Nephron progenitor cell (in vitro differentiated cells): ENCODE data around the gene NPPB.

Experiments used
- DNase-seq: peaks from one replicate; pipeline ENCODE4 v3.0.0; 2021
- H3K27ac Mint-ChIP-seq: 2 replicates; pipeline ENCODE4 v1.8.0; 2021; ENCODE audit warnings: mild to moderate bottlenecking, moderate library complexity, mixed read lengths
- H3K27me3 Mint-ChIP-seq: 2 replicates; pipeline ENCODE4 v1.8.0; 2021; ENCODE audit warnings: mild to moderate bottlenecking, low read depth, mixed read lengths; ENCODE audit not compliant: poor library complexity
- H3K36me3 Mint-ChIP-seq: 2 replicates; pipeline ENCODE4 v1.8.0; 2021; ENCODE audit warnings: low read depth, mixed read lengths
- H3K4me1 Mint-ChIP-seq: 2 replicates; pipeline ENCODE4 v1.8.0; 2021; ENCODE audit warnings: mixed read lengths
- H3K4me3 Mint-ChIP-seq: 2 replicates; pipeline ENCODE4 v1.8.0; 2021; ENCODE audit warnings: mild to moderate bottlenecking, moderate library complexity, mixed read lengths
- H3K9me3 Mint-ChIP-seq: 2 replicates; pipeline ENCODE4 v1.8.0; 2021; ENCODE audit warnings: mild to moderate bottlenecking, moderate library complexity, mixed read lengths
- CTCF ChIP-seq: fragments of 200-600 bp; sonication (generic); IDR thresholded peaks from 2 replicates; pipeline ENCODE4 v1.5.0; 2021; ENCODE audit warnings: antibody characterized with exemption

Gene NPPB

GRCh38 chr1:11850156-11850555, 8.6 kb downstream of the NPPB start:
- H3K9me3 Mint-ChIP-seq: no peaks in the 10 kb centered on the region
- no peak for DNase-seq

GRCh38 chr1:11848373-11848700, 10.4 kb downstream of the NPPB start:
- no peak for DNase-seq
- Mint-ChIP-seq H3K9me3 (no peaks in the 10 kb centered on the region), H3K27ac (no peak overlapping the region), H3K36me3 (peaks cover 35% of the 10 kb centered on the region), H3K27me3 (peaks cover 18% of the 10 kb centered on the region), H3K4me1 (peaks cover 19% of the 10 kb centered on the region), H3K4me3 (no peak overlapping the region)
- no peak for TF ChIP-seq CTCF

More at GRCh38 chr1:11850156-11850555, 8.6 kb downstream of the NPPB start:
- H3K4me3 Mint-ChIP-seq: no peak overlapping the region
- H3K36me3 Mint-ChIP-seq: peaks cover 19% of the 10 kb centered on the region
- peak overlapping the region; percentile 41 for H3K27ac Mint-ChIP-seq
- peaks cover 19% of the 10 kb centered on the region for H3K4me1 Mint-ChIP-seq
- peaks cover 32% of the 10 kb centered on the region for H3K27me3 Mint-ChIP-seq
- TF ChIP-seq CTCF: no peak

GRCh38 chr1:11847667-11848372, 10.9 kb downstream of the NPPB start, which contains the start of gene NPPA:
Gene NPPA, minus strand, starts transcription at chr1:11847783. Its CDS starts 99 bp downstream, at chr1:11847684.
- TF ChIP-seq CTCF: no peak
- H3K27me3 Mint-ChIP-seq: peaks cover 15% of the 10 kb centered on the region
- peaks cover 40% of the 10 kb centered on the region for H3K36me3 Mint-ChIP-seq
- peaks cover 19% of the 10 kb centered on the region for H3K4me1 Mint-ChIP-seq
- H3K27ac Mint-ChIP-seq: peak within 1 kb of the TSS; percentile 83
- H3K9me3 Mint-ChIP-seq: no peaks in the 10 kb centered on the region
- H3K4me3 Mint-ChIP-seq: no peak within 1 kb of the TSS
- no peak for DNase-seq

GRCh38 chr1:11845641-11846335, 13.0 kb downstream of the NPPB start:
- Mint-ChIP-seq H3K27ac (no peak overlapping the region), H3K27me3 (peaks cover 4% of the 10 kb centered on the region), H3K4me1 (peaks cover 19% of the 10 kb centered on the region), H3K9me3 (no peaks in the 10 kb centered on the region), H3K4me3 (no peak overlapping the region), H3K36me3 (peaks cover 58% of the 10 kb centered on the region)
- DNase-seq: peak; percentile 30
- TF ChIP-seq CTCF: no peak

GRCh38 chr1:11842154-11843041, 16.3 kb downstream of the NPPB start:
- TF ChIP-seq CTCF: no peak
- H3K27me3 Mint-ChIP-seq: no peaks in the 10 kb centered on the region
- peaks cover 62% of the 10 kb centered on the region for H3K36me3 Mint-ChIP-seq
- H3K9me3 Mint-ChIP-seq: no peaks in the 10 kb centered on the region
- DNase-seq: no peak
- H3K27ac Mint-ChIP-seq: no peak overlapping the region
- peaks cover 7% of the 10 kb centered on the region for H3K4me1 Mint-ChIP-seq
- no peak overlapping the region for H3K4me3 Mint-ChIP-seq
